Measurements from ENCODE around the gene EDA. TPM values are rescaled to one million over a fixed set of nuclear protein-coding genes. Genes with fewer than 3 reads are reported as not detected.

EDA gene
- total RNA-seq, 1 experiment from 2014 or later, result 5.2 TPM

DNA sequence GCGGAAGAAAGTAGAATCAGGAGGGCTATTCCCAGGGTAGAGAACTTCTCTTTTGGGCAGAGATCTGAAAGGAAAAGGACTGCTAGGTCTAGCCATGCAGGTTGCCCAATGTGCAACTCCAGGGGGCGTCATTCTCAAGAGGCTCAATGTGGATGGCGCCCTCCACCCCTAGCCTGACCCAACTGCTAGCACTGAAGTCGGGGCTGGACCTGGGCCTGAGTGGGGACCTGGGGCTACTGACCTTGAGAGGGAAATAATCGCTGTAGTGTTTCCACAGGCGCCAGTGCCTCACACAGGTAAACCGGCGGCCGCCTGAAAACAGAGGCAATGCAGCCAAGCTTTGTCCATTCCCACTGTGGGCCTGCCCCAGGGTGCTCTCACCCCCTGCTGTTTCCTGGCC is 427.8 kb downstream of the EDA start (continued):
- TF ChIP-seq CTCF (IDR thresholded peaks at IDR 0.05 in 2 of 3, conservative IDR thresholded peaks at IDR 0.05 in 1 of 3; ENCODE audit: borderline replicate concordance in 1 of 3, insufficient read depth in 1 of 3, low read depth in 2 of 3, low read length in 2 of 3), result no peak

- no peaks in the 10 kb centered on the region for H3K27me3 ChIP-seq (ENCODE audit: insufficient read depth, low read length)
- H3K36me3 ChIP-seq (ENCODE audit: control insufficient read depth in 1 of 2, insufficient read depth in 2 of 2, low read length in 2 of 2), result no peaks in the 10 kb centered on the region
- H3K27ac ChIP-seq (ENCODE audit: low read depth, low read length), result no peak overlapping the region
- H3K9ac ChIP-seq (ENCODE audit: low read length), result no peak overlapping the region
- ChIA-PET POLR2A (no interaction called here), CTCF (no interaction called here), RAD21 (ENCODE audit: low non-redundant PET in 1 of 2, low total read pairs in 2 of 2, uncharacterized antibody in 2 of 2, unreplicated experiment in 2 of 2) (no interaction called here)
- no peak overlapping the region for H3K4me2 ChIP-seq (ENCODE audit: low read length)
- H3K79me2 ChIP-seq (ENCODE audit: insufficient read depth, low read length), result no peaks in the 10 kb centered on the region
- no peaks in the 10 kb centered on the region for H3K9me3 ChIP-seq (ENCODE audit: control insufficient read depth in 1 of 2, insufficient read depth in 1 of 2, low read depth in 1 of 2, low read length in 2 of 2)
- no peaks in the 10 kb centered on the region for H3K9me2 ChIP-seq (ENCODE audit: insufficient read depth)
- H3K4me3 ChIP-seq (replicated peaks in 1 of 2; ENCODE audit: low read depth in 1 of 2, low read length in 2 of 2), result no peak overlapping the region
- no peak for DNase-seq (ENCODE audit: low read depth, low spot score)
- intact Hi-C loops (cut with micrococcal nuclease), result no loop called here
- no peak overlapping the region for H2AFZ ChIP-seq (ENCODE audit: low read depth, low read length, poor library complexity, severe bottlenecking)
- BruUV-seq (replicated peaks), result no TSS peak
- no peak for TF ChIP-seq MAX (IDR thresholded peaks at IDR 0.05)
- no peak for TF ChIP-seq CBX3 (IDR thresholded peaks at IDR 0.05; ENCODE audit: low read depth)
- no peak for TF ChIP-seq EGR1 (IDR thresholded peaks at IDR 0.05; ENCODE audit: low read depth)
- no peak for TF ChIP-seq POLR2AphosphoS5 (IDR thresholded peaks at IDR 0.05; ENCODE audit: low read depth, low read length)
- no peak for TF ChIP-seq ZNF274 (IDR thresholded peaks at IDR 0.05; ENCODE audit: low read depth, low read length)
- TF ChIP-seq SRF (IDR thresholded peaks at IDR 0.05; ENCODE audit: low read depth), result no peak
- H4K20me1 ChIP-seq (ENCODE audit: insufficient read depth), result no peaks in the 10 kb centered on the region
- H3K4me1 ChIP-seq (ENCODE audit: control insufficient read depth in 1 of 2, insufficient read depth in 2 of 2, low read length in 2 of 2), result peaks cover 0 to 6% of the 10 kb centered on the region in 2 experiments; a peak in 1 of 4 replicates
- ATAC-seq, result no peak
Observed at GRCh38 chrX:70044541-70045245, 428.8 kb downstream of the EDA start.
